Upper lobe of right lung (tissue), 1 donor: ENCODE results near the gene ZNF609. TPM values are rescaled to one million over a fixed set of nuclear protein-coding genes. Genes with fewer than 3 reads are reported as not detected.

Source experiments
- ATAC-seq: fragments of 200-7000 bp; cut with Tn5 transposase; one replicate; pipeline ENCODE4 v1.9.1; 2020; ENCODE audit warnings: mild to moderate bottlenecking, moderate library complexity
- DNase-seq: peaks from one replicate; pipeline ENCODE4 v3.0.0-alpha.2; 2020
- H3K27ac ChIP-seq: fragments of 200-600 bp; one replicate; pipeline ENCODE4 v1.8.0; 2022
- H3K27me3 ChIP-seq: fragments of 200-600 bp; one replicate; pipeline ENCODE4 v1.8.0; 2022; ENCODE audit warnings: mild to moderate bottlenecking
- H3K36me3 ChIP-seq: fragments of 200-600 bp; one replicate; pipeline ENCODE4 v1.8.0; 2022
- H3K4me1 ChIP-seq: fragments of 200-600 bp; one replicate; pipeline ENCODE4 v1.8.0; 2022
- H3K4me3 ChIP-seq: fragments of 200-600 bp; one replicate; pipeline ENCODE4 v1.8.0; 2022; ENCODE audit warnings: mild to moderate bottlenecking
- H3K9me3 ChIP-seq: fragments of 200-600 bp; one replicate; pipeline ENCODE4 v1.8.0; 2022
- intact Hi-C: fragments of 100-400 bp; cut with DNase I; formaldehyde crosslinking; loops from one replicate; pipeline ENCODE4 v1.11.0; 2022
- total RNA-seq: library from RNA; stranded (reverse); fragmentation: NEBNext Ultra II Directional; extraction: Animal tissue kit (Norgen Biotek cat#: 25700); gene quantifications from one replicate; pipeline ENCODE4 v1.2.1, GENCODE V29; 2021
- TF ChIP-seq, protein P1 (sequence below): fragments of 200-600 bp; IDR thresholded peaks from one replicate; pipeline ENCODE4 v1.8.0; 2022; ENCODE audit warnings: antibody characterized with exemption
- donor health status: DM: no; HTN: yes; CAD: no; lungs with severe emphysema.

Gene ZNF609
- total RNA-seq, 1 donor from 2014 or later, result 45.4 TPM

DNA sequence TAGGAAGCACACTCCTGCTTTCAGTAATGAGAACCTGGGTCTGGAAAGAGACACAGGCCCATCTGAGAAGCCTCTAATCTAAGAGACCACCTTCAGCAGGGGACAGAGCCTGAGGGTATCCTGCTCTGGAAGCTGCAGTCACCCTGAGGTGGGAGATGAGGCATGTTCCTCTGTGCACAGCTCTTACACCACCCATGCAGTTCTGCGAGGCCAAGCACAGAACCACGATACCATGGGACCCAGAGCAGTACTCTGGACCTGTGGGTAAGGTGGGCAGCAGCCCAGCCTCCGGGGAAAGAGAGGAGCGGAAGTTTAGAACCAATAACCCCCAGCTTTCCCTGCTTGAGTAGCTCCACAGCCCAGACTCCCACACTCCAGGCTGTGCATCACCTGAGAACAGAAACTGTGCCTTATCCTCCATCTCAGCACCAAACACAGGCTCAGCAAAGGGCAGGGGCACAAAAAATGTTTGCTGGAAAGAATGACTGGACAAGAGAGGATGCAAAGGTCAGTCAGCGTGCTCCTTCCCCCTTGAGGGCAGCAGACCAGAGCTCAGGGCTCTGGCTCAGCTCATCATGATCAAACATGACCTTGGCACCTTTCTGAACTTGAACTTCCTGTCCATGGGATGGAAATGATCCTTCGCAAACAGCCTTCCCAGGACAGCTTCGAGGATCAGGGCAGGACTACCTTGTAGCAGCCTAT lies 271.9 kb downstream of the ZNF609 start:
- H3K4me3 ChIP-seq, result no peak overlapping the region
- no peaks in the 10 kb centered on the region for H3K9me3 ChIP-seq
- H3K36me3 ChIP-seq, result no peaks in the 10 kb centered on the region
- no peaks in the 10 kb centered on the region for H3K27me3 ChIP-seq
- DNase-seq (no peak), ATAC-seq (no peak)
- intact Hi-C loops, result loop anchor here (5.0 kb wide), 2 partner anchors 75 to 175 kb away; no protein-coding TSS in a partner anchor
- TF ChIP-seq, protein P1, sequence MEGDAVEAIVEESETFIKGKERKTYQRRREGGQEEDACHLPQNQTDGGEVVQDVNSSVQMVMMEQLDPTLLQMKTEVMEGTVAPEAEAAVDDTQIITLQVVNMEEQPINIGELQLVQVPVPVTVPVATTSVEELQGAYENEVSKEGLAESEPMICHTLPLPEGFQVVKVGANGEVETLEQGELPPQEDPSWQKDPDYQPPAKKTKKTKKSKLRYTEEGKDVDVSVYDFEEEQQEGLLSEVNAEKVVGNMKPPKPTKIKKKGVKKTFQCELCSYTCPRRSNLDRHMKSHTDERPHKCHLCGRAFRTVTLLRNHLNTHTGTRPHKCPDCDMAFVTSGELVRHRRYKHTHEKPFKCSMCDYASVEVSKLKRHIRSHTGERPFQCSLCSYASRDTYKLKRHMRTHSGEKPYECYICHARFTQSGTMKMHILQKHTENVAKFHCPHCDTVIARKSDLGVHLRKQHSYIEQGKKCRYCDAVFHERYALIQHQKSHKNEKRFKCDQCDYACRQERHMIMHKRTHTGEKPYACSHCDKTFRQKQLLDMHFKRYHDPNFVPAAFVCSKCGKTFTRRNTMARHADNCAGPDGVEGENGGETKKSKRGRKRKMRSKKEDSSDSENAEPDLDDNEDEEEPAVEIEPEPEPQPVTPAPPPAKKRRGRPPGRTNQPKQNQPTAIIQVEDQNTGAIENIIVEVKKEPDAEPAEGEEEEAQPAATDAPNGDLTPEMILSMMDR, result no peak
- no peaks in the 10 kb centered on the region for H3K4me1 ChIP-seq
- no peak overlapping the region for H3K27ac ChIP-seq

Other genes starting within 250 kb of the ZNF609 start
- gene CSNK1G1, start 104.4 kb upstream of the ZNF609 start, total RNA-seq, result 19.8 TPM
- gene PCLAF, start 79.1 kb upstream of the ZNF609 start, total RNA-seq, result 2.8 TPM
- 27.5 TPM for gene TRIP4, start 72.7 kb upstream of the ZNF609 start, total RNA-seq